ENCODE results near the gene DUOX2. TPM values are rescaled to one million over a fixed set of nuclear protein-coding genes. Genes with fewer than 3 reads are reported as not detected.

DUOX2 gene
- polyA plus RNA-seq, 1 donor from 2014 or later: not detected

- no peak overlapping the region for H3K4me2 ChIP-seq (ENCODE audit: low read length)
- no peaks in the 10 kb centered on the region for H3K27me3 ChIP-seq (ENCODE audit: insufficient read depth, low read depth, low read length)
- no peaks in the 10 kb centered on the region for H3K36me3 ChIP-seq (ENCODE audit: insufficient read depth, low read length)
- H3F3A ChIP-seq (ENCODE audit: insufficient read depth, low read length, poor library complexity, severe bottlenecking): no peaks in the 10 kb centered on the region
- no peaks in the 10 kb centered on the region for H3K9me2 ChIP-seq (ENCODE audit: insufficient read depth, low read length)
- no peak overlapping the region for H2AFZ ChIP-seq (ENCODE audit: low read depth, low read length)
- no peaks in the 10 kb centered on the region for H4K20me1 ChIP-seq (ENCODE audit: insufficient read depth)
- H3K27ac ChIP-seq (ENCODE audit: low read length): no peak overlapping the region
- no peaks in the 10 kb centered on the region for H3K79me2 ChIP-seq (replicated peaks; ENCODE audit: insufficient read depth, low read length)
- H3K4me3 ChIP-seq (ENCODE audit: low read length): no peak overlapping the region
- H3K9ac ChIP-seq (ENCODE audit: low read length): no peak overlapping the region
- no peak for TF ChIP-seq SMC3 (conservative IDR thresholded peaks at IDR 0.05; ENCODE audit: poor library complexity)
- no peak for TF ChIP-seq REST (IDR thresholded peaks at IDR 0.05; ENCODE audit: borderline replicate concordance)
- TF ChIP-seq EZH2 (IDR thresholded peaks at IDR 0.05; ENCODE audit: borderline replicate concordance, insufficient read depth, low read length, poor library complexity, severe bottlenecking): no peak
- TF ChIP-seq EP300 (conservative IDR thresholded peaks at IDR 0.05; ENCODE audit: poor library complexity, severe bottlenecking): no peak
- no peak for TF ChIP-seq POLR2AphosphoS5 (IDR thresholded peaks at IDR 0.05)
- TF ChIP-seq CTCF (IDR thresholded peaks at IDR 0.05; ENCODE audit: poor library complexity, severe bottlenecking): no peak
- TF ChIP-seq MXI1 (conservative IDR thresholded peaks at IDR 0.05; ENCODE audit: poor library complexity, severe bottlenecking): no peak
- TF ChIP-seq RAD21 (conservative IDR thresholded peaks at IDR 0.05): no peak
- no peak for TF ChIP-seq TAF1 (IDR thresholded peaks at IDR 0.05; ENCODE audit: low read depth)
- no peaks in the 10 kb centered on the region for H3K9me3 ChIP-seq (ENCODE audit: low read length)
Measured at GRCh38 chr15:45143946-45144345, 30.0 kb upstream of the DUOX2 start.

GRCh38 chr15:45143056-45143455, 29.1 kb upstream of the DUOX2 start:
- H3K79me2 ChIP-seq (replicated peaks; ENCODE audit: insufficient read depth, low read length): no peaks in the 10 kb centered on the region
- no peak overlapping the region for H3K9ac ChIP-seq (ENCODE audit: low read length)
- no peak overlapping the region for H3K4me2 ChIP-seq (ENCODE audit: low read length)
- TF ChIP-seq TAF1 (IDR thresholded peaks at IDR 0.05; ENCODE audit: low read depth) (no peak), SMC3 (conservative IDR thresholded peaks at IDR 0.05; ENCODE audit: poor library complexity) (no peak), EP300 (conservative IDR thresholded peaks at IDR 0.05; ENCODE audit: poor library complexity, severe bottlenecking) (no peak), POLR2AphosphoS5 (IDR thresholded peaks at IDR 0.05) (no peak), CTCF (IDR thresholded peaks at IDR 0.05; ENCODE audit: poor library complexity, severe bottlenecking) (no peak), RAD21 (conservative IDR thresholded peaks at IDR 0.05) (no peak), EZH2 (IDR thresholded peaks at IDR 0.05; ENCODE audit: borderline replicate concordance, insufficient read depth, low read length, poor library complexity, severe bottlenecking) (no peak), REST (IDR thresholded peaks at IDR 0.05; ENCODE audit: borderline replicate concordance) (no peak), MXI1 (conservative IDR thresholded peaks at IDR 0.05; ENCODE audit: poor library complexity, severe bottlenecking) (no peak)
- no peak overlapping the region for H3K27ac ChIP-seq (ENCODE audit: low read length)
- H3K9me3 ChIP-seq (ENCODE audit: low read length): no peaks in the 10 kb centered on the region
- H3K27me3 ChIP-seq (ENCODE audit: insufficient read depth, low read depth, low read length): no peaks in the 10 kb centered on the region
- no peaks in the 10 kb centered on the region for H3F3A ChIP-seq (ENCODE audit: insufficient read depth, low read length, poor library complexity, severe bottlenecking)
- H3K36me3 ChIP-seq (ENCODE audit: insufficient read depth, low read length): no peaks in the 10 kb centered on the region
- no peaks in the 10 kb centered on the region for H4K20me1 ChIP-seq (ENCODE audit: insufficient read depth)
- no peaks in the 10 kb centered on the region for H3K9me2 ChIP-seq (ENCODE audit: insufficient read depth, low read length)
- no peak overlapping the region for H3K4me3 ChIP-seq (ENCODE audit: low read length)
- no peak overlapping the region for H2AFZ ChIP-seq (ENCODE audit: low read depth, low read length)
